ENCODE data around the gene B4GALT6. TPM values are rescaled to one million over a fixed set of nuclear protein-coding genes. Genes with fewer than 3 reads are reported as not detected.

Gene B4GALT6
- total RNA-seq, 4 donors from 2014 or later = 1.8 to 3.4 (median 2.2) TPM

GRCh38 chr18:31701744-31702143 is 17.4 kb upstream of the B4GALT6 start:
- WGBS = 61% methylated on average over 1 of the region's 1 CpG
- Histone ChIP-seq H3K9me3 (no peaks in the 10 kb centered on the region), H3K4me1 (no peaks in the 10 kb centered on the region), H3K27ac (no peak overlapping the region), H3K27me3 (no peaks in the 10 kb centered on the region), H3K36me3 (no peaks in the 10 kb centered on the region), H3K4me3 (no peak overlapping the region)
- no peak for DNase-seq (ENCODE audit: low spot score in 2 of 2)
- TF ChIP-seq CTCF (IDR thresholded peaks at IDR 0.05) (no peak), EP300 (IDR thresholded peaks at IDR 0.05) (no peak), POLR2A (IDR thresholded peaks at IDR 0.05) (no peak), POLR2AphosphoS5 (IDR thresholded peaks at IDR 0.05) (no peak)

GRCh38 chr18:31700990-31701389 is 16.6 kb upstream of the B4GALT6 start:
- Histone ChIP-seq H3K4me1 (no peaks in the 10 kb centered on the region), H3K27ac (no peak overlapping the region), H3K4me3 (no peak overlapping the region), H3K9me3 (no peaks in the 10 kb centered on the region), H3K36me3 (no peaks in the 10 kb centered on the region), H3K27me3 (no peaks in the 10 kb centered on the region)
- WGBS = 82% methylated on average over 1 of the region's 1 CpG
- TF ChIP-seq EP300 (IDR thresholded peaks at IDR 0.05) (no peak), POLR2A (IDR thresholded peaks at IDR 0.05) (no peak), CTCF (IDR thresholded peaks at IDR 0.05) (no peak), POLR2AphosphoS5 (IDR thresholded peaks at IDR 0.05) (no peak)
- DNase-seq (ENCODE audit: low spot score in 2 of 2) = no peak

GRCh38 chr18:31697351-31698298 is 13.2 kb upstream of the B4GALT6 start:
- DNase-seq (ENCODE audit: low spot score in 2 of 2) = no peak
- no peaks in the 10 kb centered on the region for H3K36me3 ChIP-seq
- H3K4me3 ChIP-seq = no peak overlapping the region
- WGBS = 79% methylated on average over 6 of the region's 6 CpGs
- no peaks in the 10 kb centered on the region for H3K4me1 ChIP-seq
- TF ChIP-seq CTCF (IDR thresholded peaks at IDR 0.05) (no peak), POLR2A (IDR thresholded peaks at IDR 0.05) (no peak), POLR2AphosphoS5 (IDR thresholded peaks at IDR 0.05) (no peak)
- no peaks in the 10 kb centered on the region for H3K9me3 ChIP-seq
- no peak overlapping the region for H3K27ac ChIP-seq
- no peaks in the 10 kb centered on the region for H3K27me3 ChIP-seq

- H3K36me3 ChIP-seq = no peaks in the 10 kb centered on the region
- no peaks in the 10 kb centered on the region for H3K9me3 ChIP-seq
- DNase-seq (ENCODE audit: low spot score in 2 of 2) = no peak
- no peak overlapping the region for H3K27ac ChIP-seq
- WGBS = 82% methylated on average over 3 of the region's 3 CpGs
- no peaks in the 10 kb centered on the region for H3K27me3 ChIP-seq
- TF ChIP-seq POLR2A (IDR thresholded peaks at IDR 0.05) = no peak
- TF ChIP-seq POLR2AphosphoS5 (IDR thresholded peaks at IDR 0.05) = no peak
- no peak for TF ChIP-seq CTCF (IDR thresholded peaks at IDR 0.05)
- TF ChIP-seq EP300 (IDR thresholded peaks at IDR 0.05) = no peak
- no peaks in the 10 kb centered on the region for H3K4me1 ChIP-seq
- H3K4me3 ChIP-seq = no peak overlapping the region
These were observed 11.6 kb upstream of the B4GALT6 start for GRCh38 chr18:31695989-31696388.

- 87% methylated on average over 2 of the region's 2 CpGs for WGBS
- Histone ChIP-seq H3K4me3 (no peak overlapping the region), H3K4me1 (no peaks in the 10 kb centered on the region), H3K27ac (no peak overlapping the region), H3K9me3 (no peaks in the 10 kb centered on the region), H3K36me3 (no peaks in the 10 kb centered on the region), H3K27me3 (peaks cover 4% of the 10 kb centered on the region)
- DNase-seq (ENCODE audit: low spot score in 2 of 2) = no peak
- TF ChIP-seq EP300 (IDR thresholded peaks at IDR 0.05) (no peak), POLR2AphosphoS5 (IDR thresholded peaks at IDR 0.05) (no peak), POLR2A (IDR thresholded peaks at IDR 0.05) (no peak), CTCF (IDR thresholded peaks at IDR 0.05) (no peak)
These were observed 9.9 kb upstream of the B4GALT6 start for GRCh38 chr18:31694297-31694696.

Data from suprapubic skin (tissue), 4 donors.